Activated CD8-positive, alpha-beta memory T cell treated with anti-CD3 and anti-CD28 coated beads, Interleukin-2, amount 50 U/mL, for 48 hours (primary cell): ENCODE results near the gene MDFI.

ENCODE experiments used
- DNase-seq: peaks from one replicate; pipeline ENCODE4 v3.0.0-alpha.2; 2020

Gene MDFI

GRCh38 chr6:41651962-41652657, 13.8 kb downstream of the MDFI start:
- no peak for DNase-seq

GRCh38 chr6:41652866-41653652, 14.8 kb downstream of the MDFI start:
- DNase-seq: no peak

- DNase-seq: no peak
Measured at GRCh38 chr6:41653691-41654090, 15.4 kb downstream of the MDFI start.

- no peak for DNase-seq
Measured at GRCh38 chr6:41654151-41654697, 16.0 kb downstream of the MDFI start.

- no peak for DNase-seq
Measured at GRCh38 chr6:41654698-41655151, 16.5 kb downstream of the MDFI start.

GRCh38 chr6:41655176-41655575, 16.9 kb downstream of the MDFI start:
- no peak for DNase-seq

- DNase-seq: no peak
Measured at GRCh38 chr6:41655646-41656001, 17.4 kb downstream of the MDFI start.

GRCh38 chr6:41656002-41656691, 17.9 kb downstream of the MDFI start:
- DNase-seq: no peak

- DNase-seq: no peak
Measured at GRCh38 chr6:41657131-41658094, 19.1 kb downstream of the MDFI start.

- DNase-seq: no peak
Measured at GRCh38 chr6:41658636-41659035, 20.4 kb downstream of the MDFI start.

- no peak for DNase-seq
Measured at GRCh38 chr6:41659935-41660334, 21.7 kb downstream of the MDFI start.

GRCh38 chr6:41663568-41663967, 25.3 kb downstream of the MDFI start:
- no peak for DNase-seq

GRCh38 chr6:41664271-41664670, 26.0 kb downstream of the MDFI start:
- DNase-seq: no peak

GRCh38 chr6:41667195-41667594, 28.9 kb downstream of the MDFI start:
- no peak for DNase-seq

GRCh38 chr6:41668968-41669367, 30.7 kb downstream of the MDFI start:
- DNase-seq: no peak

- no peak for DNase-seq
Measured at GRCh38 chr6:41670703-41671360, 32.6 kb downstream of the MDFI start.

GRCh38 chr6:41671376-41671775, 33.1 kb downstream of the MDFI start:
- no peak for DNase-seq

- no peak for DNase-seq
Measured at GRCh38 chr6:41672016-41672415, 33.7 kb downstream of the MDFI start.

GRCh38 chr6:41672816-41673703, 34.8 kb downstream of the MDFI start:
- DNase-seq: no peak

GRCh38 chr6:41673704-41674000, 35.4 kb downstream of the MDFI start:
- no peak for DNase-seq
